K562 (cell line): ENCODE measurements around the gene SHH. TPM values are rescaled to one million over a fixed set of nuclear protein-coding genes. Genes with fewer than 3 reads are reported as not detected.

Source experiments
- ATAC-seq: fragments of 200-7000 bp; cut with Tn5 transposase; 3 replicates; pipeline ENCODE4 v1.9.1; 2020; ENCODE audit warnings: moderate library complexity
- BruUV-seq: library from RNA; stranded (reverse); fragments of 400-500 nt; replicated peaks from 2 replicates; lab custom pipeline; 2021; lab: Mats Ljungman, UMichigan
- CTCF ChIA-PET: fragments of 300-600 bp; formaldehyde crosslinking; extraction: SDS; loops from one replicate; lab custom pipeline; 2021; ENCODE audit warnings: low intra/inter-chr PET ratio; lab: Yijun Ruan, JAX
- POLR2A ChIA-PET: fragments of 300-600, 350-650 bp; sonication (Branson Sonifier 250); formaldehyde crosslinking; extraction: SDS; loops from one replicate; lab custom pipeline; 2021; ENCODE audit warnings: antibody characterized with exemption, inconsistent platforms; lab: Yijun Ruan, JAX
- DNase-seq, 4 experiments: peaks; one replicate each; pipeline versions ENCODE4 v3.0.0 to v3.0.0-alpha.2; 2011 to 2018; ENCODE audit warnings: low spot score in 3 of 4, mixed read lengths in 3 of 4; ENCODE audit errors: extremely low read depth in 1 of 4
- FAIRE-seq: peaks from 2 replicates; lab custom pipeline; 2011; peaks lifted over from hg19 to GRCh38; lab: Jason Lieb, UNC
- H2AFZ ChIP-seq: 2 replicates; pipeline ENCODE4 v1.6.0; 2011; ENCODE audit warnings: low read depth, low read length, control low read depth, inconsistent platforms
- H3K27ac ChIP-seq: fragments of 200-600 bp; 3 replicates; pipeline ENCODE4 v1.8.0; 2011; ENCODE audit warnings: low read depth, mild to moderate bottlenecking, control low read depth, inconsistent platforms, low read length, moderate library complexity, mixed read lengths; ENCODE audit errors: extremely low read depth
- H3K27me3 ChIP-seq, 2 experiments: fragments of 300-600 bp in 1 of 2; 2 replicates in 1 of 2; 3 replicates in 1 of 2; pipeline versions ENCODE4 v1.6.0 to v1.8.0; 2011; ENCODE audit warnings: inconsistent platforms in 2 of 2, low read length in 2 of 2, mild to moderate bottlenecking in 1 of 2, mixed read lengths in 1 of 2, moderate library complexity in 1 of 2; ENCODE audit not compliant: control insufficient read depth in 2 of 2, insufficient read depth in 2 of 2
- H3K36me3 ChIP-seq: fragments of 300-600 bp; 3 replicates; pipeline ENCODE4 v1.8.0; 2011; ENCODE audit warnings: mild to moderate bottlenecking, low read length, inconsistent platforms; ENCODE audit not compliant: control insufficient read depth, insufficient read depth
- H3K4me1 ChIP-seq, 2 experiments: fragments of 200-600 bp in 1 of 2; replicated peaks in 1 of 2; 2 replicates in 1 of 2; 3 replicates in 1 of 2; pipeline versions ENCODE4 v1.5.1 to v1.8.0; 2011; ENCODE audit warnings: inconsistent platforms in 2 of 2, low read length in 2 of 2, mild to moderate bottlenecking in 1 of 2, mixed read lengths in 1 of 2, moderate library complexity in 1 of 2; ENCODE audit not compliant: control insufficient read depth in 2 of 2, insufficient read depth in 2 of 2
- H3K4me2 ChIP-seq: 2 replicates; pipeline ENCODE4 v1.6.1; 2011; ENCODE audit warnings: low read length, control low read depth, inconsistent platforms, mixed read lengths; ENCODE audit not compliant: insufficient read depth
- H3K4me3 ChIP-seq: fragments of 200-600 bp; sonication (generic), shearing (Covaris generic); 2 replicates; pipeline ENCODE4 v1.5.1; 2016; ENCODE audit warnings: control low read depth, inconsistent platforms
- H3K79me2 ChIP-seq: fragments of 200-600 bp; 3 replicates; pipeline ENCODE4 v1.8.0; 2011; ENCODE audit warnings: low read length, inconsistent platforms; ENCODE audit not compliant: control insufficient read depth, insufficient read depth
- H3K9ac ChIP-seq, 2 experiments: 2 replicates each; pipeline versions ENCODE4 v1.6.0 to v1.6.1; 2011; ENCODE audit warnings: low read depth in 2 of 2, low read length in 2 of 2, control low read depth in 1 of 2, inconsistent platforms in 1 of 2, mild to moderate bottlenecking in 1 of 2, mixed read lengths in 1 of 2; ENCODE audit not compliant: insufficient read depth in 1 of 2
- H3K9me1 ChIP-seq: one replicate; pipeline ENCODE4 v1.6.0; 2011; ENCODE audit warnings: inconsistent platforms, mild to moderate bottlenecking, low read length, moderate library complexity; ENCODE audit not compliant: control insufficient read depth, insufficient read depth
- H3K9me3 ChIP-seq: replicated peaks from 2 replicates; pipeline ENCODE4 v1.5.1; 2011; ENCODE audit warnings: low read depth, low read length, inconsistent platforms; ENCODE audit not compliant: control insufficient read depth, insufficient read depth
- H4K20me1 ChIP-seq: replicated peaks from 2 replicates; pipeline ENCODE4 v1.6.1; 2011; ENCODE audit warnings: low read length, inconsistent platforms, mixed read lengths; ENCODE audit not compliant: control insufficient read depth, insufficient read depth
- L3MBTL2 ChIP-seq: fragments of 450-650 bp; IDR thresholded peaks from 2 replicates; pipeline ENCODE4 v1.6.1; 2016; ENCODE audit warnings: mild to moderate bottlenecking, moderate library complexity
- MTF1 ChIP-seq: fragments of 250-450 bp; sonication (Bioruptor Pico); IDR thresholded peaks from 2 replicates; pipeline ENCODE4 v1.9.0; 2021; ENCODE audit warnings: moderate library complexity, mild to moderate bottlenecking, inconsistent platforms, borderline replicate concordance
- NR0B1 ChIP-seq: fragments of 450-650 bp; IDR thresholded peaks from one replicate; pipeline ENCODE4 v1.6.1; 2018; ENCODE audit warnings: mild to moderate bottlenecking, moderate library complexity; ENCODE audit not compliant: partially characterized antibody
- RBM39 ChIP-seq: fragments of 200-400 bp; formaldehyde crosslinking; optimal IDR thresholded peaks from 2 replicates; pipeline ENCODE3; 2018; ENCODE audit warnings: low read depth, low read length
- SAP30 ChIP-seq: fragments of 200-600 bp; sonication (generic); IDR thresholded peaks from 2 replicates; pipeline ENCODE4 v1.6.1; 2012; ENCODE audit warnings: borderline replicate concordance, low read depth, mild to moderate bottlenecking, moderate library complexity, low read length, control low read depth, inconsistent platforms; ENCODE audit not compliant: insufficient read depth, poor library complexity, severe bottlenecking
- SIRT6 ChIP-seq: IDR thresholded peaks from one replicate; pipeline ENCODE4 v1.6.1; 2012; ENCODE audit warnings: low read depth, mild to moderate bottlenecking, control low read depth, inconsistent platforms, low read length, moderate library complexity
- SNIP1 ChIP-seq: fragments of 450-650 bp; IDR thresholded peaks from 2 replicates; pipeline ENCODE4 v1.7.1; 2017; ENCODE audit warnings: low read depth, mild to moderate bottlenecking
- ZNF121 ChIP-seq: sonication (generic); formaldehyde crosslinking; conservative IDR thresholded peaks from 2 replicates; pipeline ENCODE4 v1.8.0; 2022; ENCODE audit warnings: missing genetic modification reagents
- ZNF75A ChIP-seq: fragments of 450-650 bp; formaldehyde crosslinking; IDR thresholded peaks from 2 replicates; pipeline ENCODE4 v1.4.0; 2020; ENCODE audit warnings: mild to moderate bottlenecking
- ZSCAN32 ChIP-seq: fragments of 450-650 bp; formaldehyde crosslinking; IDR thresholded peaks from 2 replicates; pipeline ENCODE4 v1.4.0; 2020; ENCODE audit warnings: mild to moderate bottlenecking, moderate library complexity
- WGBS: fragments of 100-300 bp; shearing (Covaris generic); methylation state at CpG from one replicate; pipeline ENCODE4 v1.1.6; 2016; ENCODE audit warnings: low coverage, mixed read lengths; ENCODE audit not compliant: insufficient coverage; ENCODE audit errors: missing lambda C conversion rate; 5-methylcytosine and 5-hydroxymethylcytosine counted together
- in situ Hi-C: fragments of 300-500 bp; cut with MboI; formaldehyde crosslinking; loops from 4 replicates; pipeline ENCODE4 v1.15.0; 2018; ENCODE audit warnings: inconsistent platforms, mixed read lengths
- intact Hi-C: fragments of 100-400 bp; cut with micrococcal nuclease; formaldehyde crosslinking; loops from 2 replicates; pipeline ENCODE4 v1.14.2; 2022
- polyA plus RNA-seq, 8 experiments: library from polyadenylated mRNA; depleted of rRNA in 4 of 8; stranded (reverse) in 5 of 8; unstranded in 3 of 8; fragments of >200 nt; fragmentation: Nextera tagmentation in 2 of 8; fragmentation: Illumina TruSeq in 1 of 8; extraction: Ambion mirVana in 2 of 8; extraction: Trizol in 1 of 8; gene quantifications; 2 replicates each; pipeline versions ENCODE4 v1.2.1 to v1.2.3, GENCODE V29; 2011 to 2014; ENCODE audit warnings: inconsistent platforms in 1 of 8, missing spikeins in 1 of 8
- total RNA-seq, 7 experiments: library from RNA; depleted of rRNA in 6 of 7; stranded (reverse); fragments of >200 nt in 6 of 7; fragmentation: Illumina TruSeq in 2 of 7; extraction: Trizol in 2 of 7; gene quantifications; 2 replicates each; pipeline versions ENCODE4 v1.2.1 to v1.2.3, GENCODE V29; 2011 to 2021; ENCODE audit warnings: low replicate concordance in 1 of 7

SHH gene
- total and polyA plus RNA-seq, 9 of the 15 experiments (the other 6 are each of a cell fraction or from before 2014, with no cell fraction given), result 0.09 TPM; not detected in 8

- H3K9me1 ChIP-seq, result no peaks in the 10 kb centered on the region
- no peak overlapping the region for H3K4me3 ChIP-seq
- H4K20me1 ChIP-seq, result peaks cover 13% of the 10 kb centered on the region
- BruUV-seq, result no TSS peak
- no peak overlapping the region for H2AFZ ChIP-seq
- peaks cover 0 to 26% of the 10 kb centered on the region in 2 experiments; a peak in 1 of 5 replicates for H3K4me1 ChIP-seq
- in situ Hi-C loops, result loop anchor here (10.0 kb wide), 2 partner anchors 662 to 1002 kb away; no protein-coding TSS in a partner anchor
- peaks cover 52 to 87% of the 10 kb centered on the region in 2 experiments for H3K27me3 ChIP-seq
- no peak overlapping the region for H3K27ac ChIP-seq
- intact Hi-C loops, result no loop called here
- ATAC-seq, result no peak
- H3K79me2 ChIP-seq, result no peaks in the 10 kb centered on the region
- no peak overlapping the region for H3K4me2 ChIP-seq
- under 1% methylated on average over 8 of the region's 8 CpGs for WGBS
- CTCF ChIA-PET, result no interaction called here
- FAIRE-seq, result no peak
- H3K9ac ChIP-seq, result no peak overlapping the region
- H3K36me3 ChIP-seq, result no peaks in the 10 kb centered on the region
- POLR2A ChIA-PET, result interaction anchor here (0.6 to 0.7 kb wide), 4 partner anchors 207 to 1465 kb away, joined by 3 read pairs; no protein-coding TSS in a partner anchor
- DNase-seq, result no peak
- H3K9me3 ChIP-seq, result no peaks in the 10 kb centered on the region
- TF ChIP-seq L3MBTL2, result no peak
- TF ChIP-seq ZNF121 (CRISPR knock-in tag), result no peak
- no peak for TF ChIP-seq ZNF75A (CRISPR knock-in tag)
- TF ChIP-seq SAP30, result no peak
- TF ChIP-seq SNIP1, result no peak
- no peak for TF ChIP-seq SIRT6
- no peak for TF ChIP-seq MTF1 (CRISPR knock-in tag)
- no peak for TF ChIP-seq NR0B1
- no peak for TF ChIP-seq ZSCAN32 (CRISPR knock-in tag)
- TF ChIP-seq RBM39, result no peak
Observed at GRCh38 chr7:155813125-155813524, 862 bp upstream of the SHH start.
